Ecto neural progenitor cell (in vitro differentiated cells): Measurements from ENCODE around the gene GRID1.

Experiments used
- DNase-seq: peaks from one replicate; pipeline ENCODE4 v3.0.0-alpha.2; 2018; ENCODE audit warnings: low spot score

Gene GRID1

DNA sequence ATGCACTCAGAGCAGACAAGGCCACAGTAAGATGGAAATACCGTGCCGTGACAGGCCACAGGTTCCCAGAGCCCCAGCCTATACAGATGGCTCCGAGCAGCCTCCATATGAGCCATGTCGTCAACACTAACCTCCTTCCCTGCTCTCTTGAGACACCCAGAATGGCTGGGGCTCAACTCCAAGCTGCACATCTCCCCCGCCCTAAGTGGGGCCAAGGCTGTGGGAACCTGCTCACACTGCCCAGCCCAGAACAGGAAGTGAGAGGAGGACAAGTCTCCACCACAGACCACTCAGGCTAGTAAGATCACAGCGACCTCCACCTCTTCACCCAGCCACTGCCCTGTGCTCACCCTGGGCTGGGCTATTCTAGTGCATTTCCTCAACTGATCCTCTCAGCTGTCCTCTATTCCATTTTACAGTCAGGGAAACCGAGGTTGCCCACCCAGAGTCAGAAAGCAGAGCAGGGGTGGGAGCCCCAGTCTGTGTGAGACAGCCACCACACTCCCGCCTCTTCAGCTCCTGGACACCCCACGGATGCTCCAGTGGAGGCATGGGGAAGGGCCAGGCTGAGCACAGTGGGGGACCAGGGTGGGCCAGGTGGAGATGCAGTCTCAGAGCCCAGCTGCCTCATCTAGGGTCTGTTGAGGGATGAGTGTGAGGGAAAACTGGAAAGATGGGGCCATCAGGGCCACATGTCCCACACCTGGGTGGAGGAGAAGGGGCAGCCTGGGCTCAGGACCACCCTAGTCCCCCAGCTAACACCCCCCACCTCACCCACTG lies 11.6 kb downstream of the GRID1 start:
- DNase-seq, result no peak

DNA sequence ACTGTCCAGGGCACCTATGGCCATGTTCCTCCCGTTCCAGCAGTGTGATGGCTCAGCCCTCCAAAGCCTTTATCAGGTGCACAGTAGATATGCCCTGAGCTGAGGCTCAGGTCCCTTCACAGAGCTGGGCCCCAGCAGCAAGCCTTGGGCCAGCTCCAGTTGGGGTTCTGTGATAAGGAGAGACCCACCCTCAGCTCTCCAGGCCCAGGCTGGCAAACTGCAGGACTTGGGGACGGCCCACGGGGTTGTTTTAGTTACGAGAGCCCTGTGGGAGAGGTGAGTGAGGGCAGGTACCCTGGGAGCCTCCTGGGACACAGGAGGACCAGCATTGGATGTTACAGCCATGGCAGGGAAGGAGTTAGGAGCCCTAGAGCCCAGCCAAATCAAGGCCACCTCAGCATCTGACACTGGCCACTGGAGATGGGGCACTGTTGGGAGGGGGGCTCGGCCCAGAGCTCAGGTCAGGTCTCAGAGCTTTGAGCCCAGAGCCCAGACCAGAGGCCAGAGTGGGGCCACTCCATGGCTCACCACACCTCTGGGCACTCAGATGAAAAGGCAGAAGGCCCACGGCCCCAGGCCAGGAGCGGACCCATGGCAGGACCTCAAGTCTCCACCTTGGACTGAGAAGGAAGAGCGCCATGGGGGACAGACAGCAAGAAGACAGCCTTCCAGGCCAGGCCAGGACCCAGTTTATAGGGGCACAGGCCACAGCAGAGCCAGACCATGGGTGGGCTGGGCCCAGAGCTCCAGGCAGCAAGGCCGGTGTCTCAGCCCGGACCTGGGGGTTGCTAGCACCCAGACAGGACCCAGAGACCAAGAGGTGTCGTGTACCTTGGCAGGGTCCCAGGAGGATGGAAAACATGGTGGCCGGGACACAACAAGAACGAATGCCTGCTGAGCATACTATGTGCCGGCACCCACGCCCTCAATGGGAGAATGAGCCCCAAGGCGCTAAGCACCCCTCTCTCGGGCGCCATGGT lies 12.8 kb downstream of the GRID1 start:
- no peak for DNase-seq

DNA sequence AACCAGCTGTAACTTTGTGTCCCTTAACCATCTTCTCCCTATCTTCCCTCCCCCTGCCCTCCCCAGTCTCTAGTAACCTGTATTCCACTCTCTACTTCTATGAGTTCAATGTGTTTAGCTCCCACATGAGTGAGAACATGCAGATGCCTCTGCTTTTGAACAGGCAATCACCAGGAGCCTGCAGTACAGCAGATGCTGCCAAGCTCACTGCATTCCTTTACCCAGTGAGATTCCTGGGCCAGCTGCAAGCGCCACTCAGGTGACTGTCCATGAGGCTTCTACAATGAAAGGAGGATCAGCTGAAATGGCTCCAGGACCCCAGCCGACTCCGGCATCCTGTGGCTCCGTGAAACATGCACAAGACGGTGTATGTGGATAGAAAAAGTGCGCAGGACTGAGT lies 15.7 kb downstream of the GRID1 start:
- no peak for DNase-seq

DNA sequence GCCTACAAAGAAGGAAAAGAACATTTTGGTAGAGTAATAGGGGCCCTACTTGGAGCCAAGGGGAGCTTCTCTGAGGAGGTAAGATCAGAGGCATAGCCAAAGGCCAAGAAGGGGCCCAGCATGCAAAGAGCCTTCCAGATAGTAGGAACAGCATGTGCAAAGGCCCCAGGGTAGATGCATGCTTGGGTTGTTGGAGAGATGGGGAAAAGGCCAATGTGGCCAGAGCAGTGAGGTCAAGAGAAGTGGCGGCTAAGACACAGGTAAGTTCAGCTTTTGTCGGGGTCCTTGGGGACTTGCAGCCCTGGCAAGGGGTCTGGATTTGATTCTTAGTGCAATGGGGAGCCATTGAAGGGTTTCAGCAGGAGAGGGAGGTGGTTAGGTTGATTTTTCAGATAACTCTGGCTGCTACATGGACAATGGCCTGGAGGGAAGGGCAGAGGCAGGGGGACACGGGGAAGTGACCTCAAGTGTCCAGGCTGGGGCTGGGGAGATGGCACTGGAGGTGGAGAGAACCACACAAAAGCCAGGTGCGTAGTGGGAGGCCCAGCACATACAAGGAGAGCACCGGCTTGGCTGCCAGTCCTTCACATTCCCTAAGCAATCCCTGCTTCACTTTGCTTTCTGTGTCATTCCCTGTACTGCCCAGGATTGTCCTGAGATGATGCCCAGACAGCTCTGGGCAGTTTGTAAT lies 16.5 kb downstream of the GRID1 start:
- DNase-seq, result no peak

DNA sequence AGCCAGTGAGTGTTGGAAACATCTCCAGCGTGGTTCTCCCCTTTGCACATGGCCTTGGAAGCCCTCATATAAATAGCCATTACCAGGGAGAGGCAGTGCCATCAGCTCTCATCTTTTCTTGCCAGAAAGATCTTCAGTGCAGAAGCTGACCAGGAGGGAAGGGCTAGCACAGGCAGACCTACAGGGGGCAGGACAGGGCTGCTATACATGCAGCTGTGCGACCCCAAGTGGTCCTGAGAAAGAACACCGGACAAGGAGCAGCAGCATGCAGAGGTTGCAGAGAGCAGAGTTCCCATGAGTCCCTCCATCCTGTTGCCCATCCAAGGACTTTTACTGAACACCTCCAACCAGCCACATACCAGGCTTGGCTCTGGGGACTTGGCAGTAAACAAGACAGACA lies 17.1 kb downstream of the GRID1 start:
- no peak for DNase-seq

GRCh38 chr10:86348321-86349210 lies 18.0 kb downstream of the GRID1 start:
- no peak for DNase-seq

- no peak for DNase-seq
These were observed 18.7 kb downstream of the GRID1 start for GRCh38 chr10:86347856-86348255.

DNA sequence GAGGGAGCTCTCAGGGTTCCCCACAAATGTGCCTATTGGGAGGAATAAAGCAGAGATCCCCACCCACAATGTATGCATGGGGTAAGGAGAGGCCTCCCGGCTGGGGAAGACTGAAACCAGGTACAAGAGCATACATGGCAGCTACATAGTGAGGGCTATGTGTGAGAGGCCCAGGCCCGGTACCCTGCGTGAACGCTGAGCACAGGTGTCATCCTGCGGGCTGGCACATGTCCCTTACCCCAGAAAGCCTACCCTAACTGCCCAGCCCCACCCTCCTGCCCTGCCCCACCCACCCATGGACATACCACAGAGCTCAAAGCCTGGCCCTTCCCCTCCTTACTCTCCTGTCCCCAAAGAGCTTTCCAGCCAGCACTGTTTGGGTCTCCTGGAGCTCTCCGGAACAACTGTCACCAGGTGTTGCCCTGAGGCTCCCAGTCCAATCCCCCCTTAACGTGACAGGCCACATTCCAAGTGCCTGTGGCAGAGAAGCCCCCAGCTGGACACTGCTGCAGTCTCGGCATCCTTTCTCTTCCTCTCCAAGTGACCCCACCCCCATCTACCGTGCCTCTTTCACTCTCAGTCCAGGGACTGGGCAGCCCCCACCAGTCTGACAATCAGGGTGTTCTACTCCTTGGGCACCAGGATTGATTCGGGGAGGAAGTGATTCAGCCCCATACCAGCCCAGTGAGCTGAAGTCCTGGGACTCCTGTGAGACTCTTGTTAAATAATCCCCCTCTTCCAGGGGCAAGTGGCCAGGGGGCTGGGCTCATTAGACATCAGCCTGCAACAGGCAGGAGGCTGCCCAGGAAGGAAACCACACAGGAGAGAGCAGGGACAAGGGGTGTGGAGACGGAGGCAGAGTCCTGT lies 19.6 kb downstream of the GRID1 start:
- DNase-seq, result no peak

DNA sequence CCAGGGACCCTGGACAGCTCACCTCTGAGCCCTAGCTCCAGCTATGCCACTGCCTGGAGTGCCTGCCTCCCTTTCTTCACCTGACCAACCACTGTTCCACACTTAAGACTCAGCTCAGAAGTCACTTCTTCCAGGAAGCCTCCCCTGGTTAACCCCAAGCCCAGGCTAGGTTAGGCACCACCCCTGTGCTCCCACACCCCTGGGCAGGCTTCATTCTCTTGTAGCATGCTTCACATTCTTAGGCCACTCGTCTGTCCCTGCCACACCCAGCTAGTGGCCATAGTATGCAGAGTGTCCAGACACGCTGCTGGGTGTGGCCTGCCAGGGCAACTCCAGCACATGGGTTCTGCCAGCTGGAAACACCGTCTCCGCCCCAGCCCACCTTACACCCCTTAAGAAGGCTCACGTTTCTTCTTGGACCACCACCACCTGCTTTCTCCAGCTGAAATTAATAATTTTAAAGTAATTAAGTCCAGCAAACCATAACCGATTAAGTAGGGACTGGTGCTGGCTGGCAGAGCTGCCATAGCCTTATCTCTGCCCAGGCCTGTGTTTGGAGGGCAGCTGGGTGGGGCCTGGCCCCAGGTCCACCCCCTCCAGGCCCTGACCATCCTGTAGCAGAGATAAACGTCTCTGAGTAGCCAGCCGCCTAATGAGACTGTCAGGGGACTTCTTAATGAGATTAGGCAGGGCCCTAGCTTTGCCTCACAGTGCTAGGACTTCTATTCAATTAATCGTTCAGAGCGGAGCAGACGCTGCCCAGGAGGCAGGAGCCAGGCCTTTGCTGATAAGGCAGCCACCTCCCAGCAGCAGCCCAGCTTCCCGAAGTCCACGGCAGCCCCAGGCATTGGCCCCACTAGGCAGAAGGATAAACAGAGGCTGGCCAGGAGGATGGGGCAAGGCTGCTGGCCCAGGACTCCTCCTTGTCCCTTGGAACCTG lies 20.5 kb downstream of the GRID1 start:
- no peak for DNase-seq

DNA sequence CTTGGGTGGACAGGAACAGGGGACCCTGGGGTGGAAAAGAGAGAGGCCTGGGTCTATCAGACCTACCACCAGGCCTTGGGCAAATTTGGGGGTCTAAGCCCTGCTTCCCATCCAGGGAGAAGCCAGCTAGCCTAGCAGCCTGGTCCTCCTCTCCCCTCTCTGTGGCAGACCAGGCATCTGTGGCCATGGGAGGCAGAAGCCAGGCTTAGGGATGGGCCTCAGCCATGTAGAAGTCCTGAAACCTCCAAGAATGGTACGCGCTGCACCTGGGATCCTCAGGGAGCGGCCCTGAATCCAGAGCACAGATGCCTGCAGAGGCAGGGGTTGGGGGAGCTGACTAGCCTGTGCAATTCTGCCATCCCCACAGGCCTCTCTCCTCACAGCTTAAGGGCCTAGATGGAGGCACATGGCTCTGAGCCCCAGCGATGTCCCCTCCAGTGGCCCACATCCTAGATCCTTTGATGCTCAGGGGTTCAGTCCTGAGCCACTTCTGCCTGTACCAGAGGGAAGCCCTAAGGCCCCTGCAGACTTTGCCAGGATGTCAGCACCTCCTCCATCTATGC lies 21.2 kb downstream of the GRID1 start:
- DNase-seq, result no peak

DNA sequence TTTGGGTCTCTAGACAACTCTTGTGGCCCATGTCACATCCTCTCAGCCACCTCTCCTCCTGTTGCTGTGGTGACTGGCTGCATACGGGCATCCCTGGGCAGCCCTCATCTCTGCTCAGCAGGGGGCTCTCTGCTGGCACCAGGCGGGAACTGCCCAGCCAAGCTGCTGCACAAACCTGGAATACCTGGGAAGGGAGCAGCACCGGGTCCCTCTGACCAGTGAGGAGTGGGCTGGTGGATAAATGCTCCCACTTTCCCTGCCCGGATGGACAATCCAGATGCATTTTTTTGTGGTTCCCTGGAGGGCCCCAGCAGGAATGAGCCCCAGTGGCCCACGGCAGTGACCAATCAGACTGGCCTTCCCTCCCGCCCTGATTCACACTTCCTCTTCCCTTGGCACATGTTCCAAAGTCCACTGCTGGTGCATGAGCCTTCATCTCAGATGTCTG lies 21.9 kb downstream of the GRID1 start:
- DNase-seq, result no peak

DNA sequence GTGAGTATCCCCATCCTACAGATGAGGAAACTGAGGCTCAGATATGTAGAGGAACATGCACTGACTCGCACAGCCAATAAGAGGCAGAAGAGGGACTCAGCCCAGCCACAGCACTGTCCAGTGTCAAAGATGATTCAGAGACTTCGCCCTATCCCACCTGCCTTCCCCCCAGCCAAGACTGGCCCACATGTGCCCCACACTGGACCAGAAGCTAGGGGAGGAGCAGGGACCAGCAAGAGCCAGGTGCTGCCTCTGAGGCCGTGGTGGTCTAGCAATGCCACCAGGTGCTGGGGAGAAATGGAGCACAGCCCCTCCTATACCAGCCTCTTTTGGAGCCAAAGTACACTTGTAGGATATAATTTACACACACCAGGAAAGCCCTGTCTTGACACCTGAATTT lies 22.3 kb downstream of the GRID1 start:
- DNase-seq, result no peak

DNA sequence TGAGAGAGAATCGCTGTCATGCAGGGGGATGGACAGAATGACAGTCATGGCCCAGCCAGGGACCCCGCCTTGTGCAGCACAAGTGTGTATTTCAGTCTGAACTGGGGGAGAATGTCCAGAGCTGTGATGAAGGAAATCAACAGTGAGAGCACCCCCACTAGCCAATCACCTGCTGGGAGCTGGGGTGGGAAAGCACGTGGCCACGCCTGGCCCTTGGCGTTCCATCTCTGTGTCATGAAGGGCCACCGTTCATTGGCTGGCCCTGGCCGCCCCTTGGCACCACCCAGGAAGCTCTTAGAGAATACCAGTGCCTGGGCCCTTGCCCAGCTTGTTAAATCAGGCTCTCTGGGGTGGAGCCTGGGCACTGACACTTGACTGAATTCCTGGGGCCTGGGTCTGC lies 22.8 kb downstream of the GRID1 start:
- DNase-seq, result no peak

DNA sequence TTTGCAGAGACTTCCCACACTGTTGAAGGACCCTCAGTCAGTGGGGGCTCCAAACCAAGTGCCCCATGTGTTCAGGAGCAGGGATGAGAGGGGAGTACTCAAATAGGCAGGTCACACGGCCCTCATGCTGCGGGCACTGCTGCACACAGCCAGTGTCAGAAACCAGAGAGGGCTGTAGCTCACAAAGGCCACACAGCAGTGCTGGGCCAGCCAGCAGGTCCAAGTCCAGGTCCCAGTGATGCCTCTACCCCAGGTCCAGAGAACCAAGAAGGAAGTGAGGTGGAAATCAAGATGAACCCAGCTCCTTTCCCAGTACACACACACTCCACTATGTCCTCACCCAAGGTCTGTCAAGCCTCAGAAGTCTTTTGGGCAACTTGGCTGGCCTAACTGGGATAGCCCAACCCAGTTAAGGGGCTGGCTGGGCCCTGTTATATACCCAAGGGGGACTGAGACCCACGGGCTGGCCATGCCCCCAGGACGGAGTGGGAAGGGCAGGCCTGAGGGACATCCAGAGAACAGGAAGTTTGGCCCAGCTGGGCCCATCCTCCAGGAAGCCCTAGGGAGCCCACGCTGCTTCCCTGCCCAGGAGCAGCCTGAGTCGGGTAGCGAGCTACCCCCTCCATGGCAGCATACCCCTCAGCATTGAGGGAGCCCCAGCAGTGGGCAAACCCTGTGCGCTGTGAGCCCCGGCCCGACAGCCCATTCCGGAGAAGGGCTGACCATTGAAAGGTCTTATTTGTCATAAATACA lies 24.3 kb downstream of the GRID1 start:
- DNase-seq, result no peak

DNA sequence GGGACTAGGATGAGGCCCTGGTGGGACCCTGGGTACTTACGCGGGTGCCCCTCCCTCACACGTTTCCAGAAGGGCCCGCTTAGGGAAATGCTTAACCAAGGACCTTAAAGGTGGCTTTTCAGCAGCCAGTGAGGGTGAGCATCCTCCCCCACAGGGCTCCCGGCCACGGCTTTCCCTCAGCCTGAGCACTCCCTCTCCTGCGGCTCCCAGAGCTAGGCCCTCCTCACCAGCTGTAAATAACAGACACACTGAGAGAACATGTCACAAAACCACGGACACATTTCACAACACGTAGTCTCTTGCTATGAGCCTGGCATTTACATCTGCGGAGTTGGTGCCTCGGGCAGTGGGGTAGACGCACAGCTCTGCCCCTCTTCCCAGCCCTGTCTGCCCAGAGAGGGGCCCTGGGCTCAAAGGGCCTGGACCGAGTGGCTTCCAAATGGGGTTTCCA lies 25.2 kb downstream of the GRID1 start:
- DNase-seq, result no peak

GRCh38 chr10:86340991-86341260 lies 25.7 kb downstream of the GRID1 start:
- DNase-seq, result no peak

DNA sequence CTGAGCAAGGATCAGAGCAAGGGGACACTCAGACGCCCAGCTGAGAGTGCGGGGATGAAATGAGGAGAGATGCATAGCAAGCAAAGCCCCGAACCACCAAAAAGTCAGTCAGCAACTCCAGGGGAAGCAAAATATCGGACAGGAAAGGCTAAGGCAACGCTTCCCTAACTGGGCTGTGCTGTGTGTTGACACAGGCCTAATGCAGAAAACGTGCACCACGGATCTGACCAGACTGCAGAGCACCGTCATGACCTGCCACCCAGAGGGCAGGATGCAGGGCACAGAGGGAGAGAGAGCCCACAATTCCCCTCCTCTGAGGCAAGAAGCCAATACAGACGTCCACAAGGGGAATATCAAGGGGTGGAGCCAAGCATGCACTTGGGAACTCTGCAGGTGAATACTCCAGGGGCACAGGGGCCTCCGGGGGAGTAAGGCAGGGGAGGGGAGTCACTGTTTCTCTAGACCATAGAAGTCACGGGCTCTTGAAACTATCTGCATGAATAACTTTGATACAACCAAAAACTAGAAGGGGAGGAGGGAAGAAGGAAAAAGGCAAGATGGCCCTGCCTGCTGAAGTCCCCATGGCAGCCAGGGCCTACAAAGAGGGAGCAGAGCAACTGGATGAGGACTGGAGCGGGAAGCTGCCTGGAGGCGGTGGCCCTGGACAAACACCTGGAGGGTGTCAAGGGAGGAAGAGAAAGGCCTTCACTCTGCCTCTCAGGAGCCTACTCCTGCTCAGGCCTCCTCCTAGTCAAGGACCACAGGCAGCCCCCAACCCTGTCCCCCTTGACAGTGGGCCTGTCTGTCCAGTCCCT lies 26.2 kb downstream of the GRID1 start:
- DNase-seq, result no peak
